Epithelial cell of proximal tubule (primary cell): ENCODE results near the gene ACO1. TPM values are rescaled to one million over a fixed set of nuclear protein-coding genes. Genes with fewer than 3 reads are reported as not detected.

Experiments used
- DNase-seq: peaks from one replicate; pipeline ENCODE4 v3.0.0-alpha.2; 2011; ENCODE audit warnings: low read depth
- H3K4me3 ChIP-seq: 2 replicates; pipeline ENCODE4 v1.5.1; 2011; ENCODE audit warnings: low read depth, mild to moderate bottlenecking, low read length
- CTCF ChIP-seq: conservative IDR thresholded peaks from 2 replicates; pipeline ENCODE4 v1.5.1; 2012; ENCODE audit warnings: low read depth, mild to moderate bottlenecking, low read length
- total RNA-seq: library from RNA; depleted of rRNA; stranded (reverse); fragments of >200 nt; gene quantifications from 2 replicates; pipeline ENCODE4 v1.2.3, GENCODE V29; 2015

ACO1 gene
- total RNA-seq, 1 donor from 2014 or later = 41.2 TPM

DNA sequence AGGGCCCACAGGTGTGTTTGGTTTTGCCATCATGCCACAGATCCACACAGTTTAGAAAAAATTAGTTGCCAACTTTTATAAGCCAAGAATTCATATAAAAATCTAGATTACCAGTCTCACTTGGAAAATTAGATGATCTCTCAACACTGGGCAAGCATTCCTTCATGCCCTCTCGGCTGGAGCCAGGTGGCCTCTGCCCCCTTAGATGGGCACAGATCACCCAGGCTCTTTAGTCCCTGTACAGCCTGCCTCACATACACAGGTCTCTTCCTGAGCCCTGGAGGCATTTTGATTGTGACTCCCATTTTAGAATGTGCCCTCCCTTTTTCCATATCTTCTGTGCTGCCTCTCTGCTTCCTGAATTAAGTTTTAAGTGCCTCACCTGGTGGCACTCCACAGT, 20.0 kb downstream of the ACO1 start:
- DNase-seq = no peak
- no peak for TF ChIP-seq CTCF
- peak overlapping the region; percentile 9 for H3K4me3 ChIP-seq

DNA sequence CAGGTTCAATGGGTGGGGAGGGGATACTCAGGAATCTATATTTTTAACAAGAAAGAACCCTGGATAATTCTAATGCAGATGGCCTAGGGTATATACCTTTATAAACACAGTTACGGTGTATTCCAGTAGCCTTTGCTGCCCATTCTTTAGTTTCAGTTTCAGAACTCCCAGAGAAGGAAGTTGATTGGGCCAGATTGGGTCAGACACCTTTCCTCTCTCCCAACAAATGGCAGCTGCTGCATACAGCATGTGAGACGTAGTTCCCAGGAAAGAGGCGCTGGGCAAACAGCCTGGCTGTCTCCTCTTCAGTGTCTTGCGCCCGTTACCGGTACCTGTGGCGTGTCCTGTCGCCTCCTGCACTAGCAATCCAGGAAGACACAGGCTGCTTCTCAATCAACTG, 20.4 kb downstream of the ACO1 start:
- no peak for TF ChIP-seq CTCF
- DNase-seq = no peak
- peak overlapping the region; percentile 9 for H3K4me3 ChIP-seq

GRCh38 chr9:32405506-32405905, 21.1 kb downstream of the ACO1 start:
- TF ChIP-seq CTCF = no peak
- H3K4me3 ChIP-seq = no peak overlapping the region
- DNase-seq = no peak

- no peak for TF ChIP-seq CTCF
- H3K4me3 ChIP-seq = no peak overlapping the region
- DNase-seq = no peak
Observed at GRCh38 chr9:32406046-32406445, 21.6 kb downstream of the ACO1 start.

DNA sequence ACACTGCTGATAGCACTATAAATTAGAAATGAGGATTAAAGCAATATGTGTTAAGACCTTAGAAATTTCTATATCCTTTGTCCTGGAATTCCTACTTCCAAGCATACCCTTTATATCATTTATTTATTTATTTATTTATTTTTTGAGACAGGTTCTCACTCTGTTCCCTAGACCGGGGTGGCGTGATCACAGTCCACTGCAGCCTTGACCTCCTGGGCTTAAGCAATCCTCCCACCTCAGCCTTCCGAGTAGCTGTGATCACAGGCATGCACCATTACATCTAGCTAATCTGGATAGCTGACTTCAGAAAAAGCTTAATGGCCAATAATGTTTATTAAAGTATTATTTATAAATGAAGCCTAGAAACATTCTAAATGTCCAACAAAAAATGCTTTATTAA, 27.3 kb downstream of the ACO1 start:
- no peak overlapping the region for H3K4me3 ChIP-seq
- DNase-seq = no peak
- no peak for TF ChIP-seq CTCF

- no peak for DNase-seq
- no peak for TF ChIP-seq CTCF
- H3K4me3 ChIP-seq = no peak overlapping the region
Observed at GRCh38 chr9:32412440-32412839, 28.0 kb downstream of the ACO1 start.

- DNase-seq = no peak
- H3K4me3 ChIP-seq = no peak overlapping the region
- TF ChIP-seq CTCF = no peak
Observed at GRCh38 chr9:32413424-32413823, 29.0 kb downstream of the ACO1 start.
